BLaER1 treated with 17β-estradiol and CSF1 and Interleukin-3, amounts not matched to agents 10 nM and 100 nM (cell line): ENCODE data around the gene NECAB2.

Experiments used
- H3K27ac ChIP-seq, 11 experiments: shearing (Covaris generic); formaldehyde crosslinking; 2 replicates each; pipeline ENCODE4 v1.8.1; 2022
- H3K27me3 ChIP-seq, 11 experiments: shearing (Covaris generic); formaldehyde crosslinking; 2 replicates each; pipeline ENCODE4 v1.8.1; 2022
- H3K36me3 ChIP-seq, 11 experiments: shearing (Covaris generic); formaldehyde crosslinking; 2 replicates each; pipeline ENCODE4 v1.8.1; 2022
- H3K4me1 ChIP-seq, 10 experiments: shearing (Covaris generic); formaldehyde crosslinking; 2 replicates each; pipeline ENCODE4 v1.8.1; 2022
- H3K4me2 ChIP-seq, 11 experiments: shearing (Covaris generic); formaldehyde crosslinking; 2 replicates each; pipeline ENCODE4 v1.8.1; 2022
- H3K4me3 ChIP-seq, 10 experiments: shearing (Covaris generic); formaldehyde crosslinking; 2 replicates each; pipeline ENCODE4 v1.8.1; 2022
- H3K9ac ChIP-seq, 11 experiments: shearing (Covaris generic); formaldehyde crosslinking; 2 replicates each; pipeline ENCODE4 v1.8.1; 2022
- H3K9me3 ChIP-seq, 11 experiments: shearing (Covaris generic); formaldehyde crosslinking; replicated peaks in 1 of 11; 2 replicates each; pipeline ENCODE4 v1.8.1; 2022
- H4K20me1 ChIP-seq, 11 experiments: shearing (Covaris generic); formaldehyde crosslinking; 2 replicates each; pipeline ENCODE4 v1.8.1; 2022
- Cebpa-rat ChIP-seq, 11 experiments: shearing (Covaris generic); IDR thresholded peaks; 2 replicates each; pipeline ENCODE4 v1.8.1; 2022

The NECAB2 gene

GRCh38 chr16:84040823-84041820 is 73.1 kb downstream of the NECAB2 start:
- peaks cover 5 to 12% (median 5%) of the 10 kb centered on the region in 11 experiments for H3K9me3 ChIP-seq
- peaks cover 0 to 51% (median 0%) of the 10 kb centered on the region in 11 experiments; a peak in 6 of 22 replicates for H3K27me3 ChIP-seq
- H3K9ac ChIP-seq, result no peak overlapping the region
- H3K4me2 ChIP-seq, result no peak overlapping the region
- H3K27ac ChIP-seq, result no peak overlapping the region
- no peaks in the 10 kb centered on the region for H3K36me3 ChIP-seq
- H3K4me1 ChIP-seq, result peaks cover 0 to 23% (median 6%) of the 10 kb centered on the region in 10 experiments; a peak in 9 of 20 replicates
- peaks cover 0 to 38% (median 0%) of the 10 kb centered on the region in 11 experiments; a peak in 6 of 22 replicates for H4K20me1 ChIP-seq
- no peak overlapping the region for H3K4me3 ChIP-seq
- no peak for TF ChIP-seq Cebpa-rat (IDR thresholded peaks at IDR 0.05)

GRCh38 chr16:84041881-84042280 is 73.8 kb downstream of the NECAB2 start:
- Histone ChIP-seq H3K27me3 (peaks cover 0 to 47% (median 0%) of the 10 kb centered on the region in 11 experiments; a peak in 6 of 22 replicates), H3K27ac (no peak overlapping the region), H3K4me1 (peaks cover 0 to 23% (median 6%) of the 10 kb centered on the region in 10 experiments; a peak in 9 of 20 replicates), H4K20me1 (peaks cover 0 to 40% (median 0%) of the 10 kb centered on the region in 11 experiments; a peak in 6 of 22 replicates), H3K9me3 (peaks cover 0 to 5% (median 0%) of the 10 kb centered on the region in 11 experiments; a peak in 4 of 22 replicates), H3K4me2 (no peak overlapping the region), H3K9ac (no peak overlapping the region), H3K36me3 (no peaks in the 10 kb centered on the region), H3K4me3 (no peak overlapping the region)
- no peak for TF ChIP-seq Cebpa-rat (IDR thresholded peaks at IDR 0.05)

- Histone ChIP-seq H3K9me3 (peaks cover 0 to under 1% (median 0%) of the 10 kb centered on the region in 11 experiments; a peak in 2 of 22 replicates), H4K20me1 (peaks cover 0 to 45% (median 3%) of the 10 kb centered on the region in 11 experiments; a peak in 7 of 22 replicates), H3K36me3 (0 out of 22 replicates have a peak, but pooled peaks cover 0 to 1% (median 0%) of the 10 kb centered on the region in 11 experiments), H3K4me1 (peaks cover 0 to 23% (median 6%) of the 10 kb centered on the region in 10 experiments; a peak in 9 of 20 replicates), H3K27me3 (peaks cover 0 to 47% (median 0%) of the 10 kb centered on the region in 11 experiments; a peak in 6 of 22 replicates), H3K27ac (no peak within 1 kb of the TSS), H3K9ac (no peak within 1 kb of the TSS), H3K4me2 (peak within 1 kb of the TSS in 8 of 11 experiments; percentile 3 to 50 (median 20); a peak in 11 of 22 replicates), H3K4me3 (no peak within 1 kb of the TSS)
- TF ChIP-seq Cebpa-rat (IDR thresholded peaks at IDR 0.05), result no peak
Observed at GRCh38 chr16:84042308-84042878, 74.3 kb downstream of the NECAB2 start, which contains the start of gene SLC38A8. SLC38A8 (minus strand) TSS chr16:84042795; CDS start chr16:84042157, 638 bp downstream.

GRCh38 chr16:84042879-84043485 is 74.9 kb downstream of the NECAB2 start:
- H3K36me3 ChIP-seq, result peaks cover 0 to 7% (median 3%) of the 10 kb centered on the region in 11 experiments; a peak in 1 of 22 replicates
- H3K27ac ChIP-seq, result no peak overlapping the region
- H3K9me3 ChIP-seq, result no peaks in the 10 kb centered on the region
- peaks cover 0 to 47% (median 0%) of the 10 kb centered on the region in 11 experiments; a peak in 6 of 22 replicates for H3K27me3 ChIP-seq
- H4K20me1 ChIP-seq, result peaks cover 0 to 51% (median 8%) of the 10 kb centered on the region in 11 experiments; a peak in 7 of 22 replicates
- H3K4me1 ChIP-seq, result peaks cover 0 to 23% (median 6%) of the 10 kb centered on the region in 10 experiments; a peak in 9 of 20 replicates
- peak overlapping the region in 8 of 11 experiments; percentile 3 to 50 (median 20); a peak in 9 of 22 replicates for H3K4me2 ChIP-seq
- no peak overlapping the region for H3K4me3 ChIP-seq
- no peak overlapping the region for H3K9ac ChIP-seq
- TF ChIP-seq Cebpa-rat (IDR thresholded peaks at IDR 0.05), result no peak

GRCh38 chr16:84043486-84044117 is 75.6 kb downstream of the NECAB2 start:
- no peak overlapping the region for H3K9ac ChIP-seq
- no peak overlapping the region for H3K4me3 ChIP-seq
- H3K27me3 ChIP-seq, result peaks cover 0 to 47% (median 0%) of the 10 kb centered on the region in 11 experiments; a peak in 6 of 22 replicates

GRCh38 chr16:84044118-84044488 is 76.1 kb downstream of the NECAB2 start:
- Histone ChIP-seq H3K9ac (no peak overlapping the region), H3K4me3 (no peak overlapping the region), H3K4me1 (peaks cover 0 to 25% (median 7%) of the 10 kb centered on the region in 10 experiments; a peak in 10 of 20 replicates), H3K27me3 (peaks cover 0 to 44% (median 0%) of the 10 kb centered on the region in 11 experiments; a peak in 6 of 22 replicates), H4K20me1 (peaks cover 0 to 58% (median 8%) of the 10 kb centered on the region in 11 experiments; a peak in 9 of 22 replicates), H3K4me2 (peak overlapping the region in 3 of 11 experiments; percentile 20 to 48 (median 33); a peak in 5 of 22 replicates), H3K36me3 (peaks cover 0 to 18% (median 9%) of the 10 kb centered on the region in 11 experiments; a peak in 16 of 22 replicates), H3K27ac (no peak overlapping the region), H3K9me3 (no peaks in the 10 kb centered on the region)
- no peak for TF ChIP-seq Cebpa-rat (IDR thresholded peaks at IDR 0.05)

More at GRCh38 chr16:84043486-84044117, 75.6 kb downstream of the NECAB2 start:
- H4K20me1 ChIP-seq, result peaks cover 0 to 54% (median 8%) of the 10 kb centered on the region in 11 experiments; a peak in 7 of 22 replicates
- no peak for TF ChIP-seq Cebpa-rat (IDR thresholded peaks at IDR 0.05)
- peaks cover 0 to 23% (median 6%) of the 10 kb centered on the region in 10 experiments; a peak in 9 of 20 replicates for H3K4me1 ChIP-seq
- H3K36me3 ChIP-seq, result peaks cover 0 to 13% (median 5%) of the 10 kb centered on the region in 11 experiments; a peak in 4 of 22 replicates
- H3K4me2 ChIP-seq, result peak overlapping the region in 8 of 11 experiments; percentile 3 to 50 (median 20); a peak in 11 of 22 replicates
- H3K27ac ChIP-seq, result no peak overlapping the region
- H3K9me3 ChIP-seq, result no peaks in the 10 kb centered on the region

GRCh38 chr16:84045001-84045817 is 77.2 kb downstream of the NECAB2 start:
- peaks cover 0 to 29% (median 19%) of the 10 kb centered on the region in 11 experiments; a peak in 20 of 22 replicates for H3K36me3 ChIP-seq
- no peak overlapping the region for H3K4me3 ChIP-seq
- no peak overlapping the region for H3K27ac ChIP-seq
- H3K4me1 ChIP-seq, result peaks cover 0 to 30% (median 11%) of the 10 kb centered on the region in 10 experiments; a peak in 11 of 20 replicates
- no peak overlapping the region for H3K4me2 ChIP-seq
- no peaks in the 10 kb centered on the region for H3K9me3 ChIP-seq
- peaks cover 0 to 61% (median 18%) of the 10 kb centered on the region in 11 experiments; a peak in 10 of 22 replicates for H4K20me1 ChIP-seq
- no peak for TF ChIP-seq Cebpa-rat (IDR thresholded peaks at IDR 0.05)
- no peak overlapping the region for H3K9ac ChIP-seq
- H3K27me3 ChIP-seq, result peaks cover 0 to 35% (median 0%) of the 10 kb centered on the region in 11 experiments; a peak in 6 of 22 replicates
